ENCODE data around the gene AUTS2.

AUTS2 gene

GRCh38 chr7:70616821-70617220 lies 1018.5 kb downstream of the AUTS2 start:
- no peak for TF ChIP-seq CTCF (IDR thresholded peaks at IDR 0.05; ENCODE audit: borderline replicate concordance, insufficient read depth, low read depth, low read length)
- no peak overlapping the region for H3K4me3 ChIP-seq (ENCODE audit: low read depth, low read length)

- TF ChIP-seq CTCF (IDR thresholded peaks at IDR 0.05; ENCODE audit: borderline replicate concordance, insufficient read depth, low read depth, low read length) = no peak
- H3K4me3 ChIP-seq (ENCODE audit: low read depth, low read length) = no peak overlapping the region
Measured at GRCh38 chr7:70618020-70618551, 1019.8 kb downstream of the AUTS2 start.

GRCh38 chr7:70619130-70619529 lies 1020.9 kb downstream of the AUTS2 start:
- TF ChIP-seq CTCF (IDR thresholded peaks at IDR 0.05; ENCODE audit: borderline replicate concordance, insufficient read depth, low read depth, low read length) = no peak

GRCh38 chr7:70619659-70620058 lies 1021.4 kb downstream of the AUTS2 start:
- H3K4me3 ChIP-seq (ENCODE audit: low read depth, low read length) = no peak overlapping the region
- TF ChIP-seq CTCF (IDR thresholded peaks at IDR 0.05; ENCODE audit: borderline replicate concordance, insufficient read depth, low read depth, low read length) = no peak

More at GRCh38 chr7:70619130-70619529, 1020.9 kb downstream of the AUTS2 start:
- H3K4me3 ChIP-seq (ENCODE audit: low read depth, low read length) = no peak overlapping the region

- H3K4me3 ChIP-seq (ENCODE audit: low read depth, low read length) = no peak overlapping the region
- TF ChIP-seq CTCF (IDR thresholded peaks at IDR 0.05; ENCODE audit: borderline replicate concordance, insufficient read depth, low read depth, low read length) = no peak
Measured at GRCh38 chr7:70620333-70621055, 1022.2 kb downstream of the AUTS2 start.

- no peak for TF ChIP-seq CTCF (IDR thresholded peaks at IDR 0.05; ENCODE audit: borderline replicate concordance, insufficient read depth, low read depth, low read length)
Measured at GRCh38 chr7:70621954-70622600, 1023.8 kb downstream of the AUTS2 start.

GRCh38 chr7:70622936-70623335 lies 1024.7 kb downstream of the AUTS2 start:
- TF ChIP-seq CTCF (IDR thresholded peaks at IDR 0.05; ENCODE audit: borderline replicate concordance, insufficient read depth, low read depth, low read length) = no peak
- no peak overlapping the region for H3K4me3 ChIP-seq (ENCODE audit: low read depth, low read length)

More at GRCh38 chr7:70621954-70622600, 1023.8 kb downstream of the AUTS2 start:
- H3K4me3 ChIP-seq (ENCODE audit: low read depth, low read length) = no peak overlapping the region

All from GM12875 (cell line).